ENCODE measurements around the gene GBX1. TPM values are rescaled to one million over a fixed set of nuclear protein-coding genes. Genes with fewer than 3 reads are reported as not detected.

The GBX1 gene
- polyA plus RNA-seq, 1 donor (not counting 4 experiments of a cell fraction or from before 2014, with no cell fraction given) = not detected

- peaks cover 6% of the 10 kb centered on the region for H4K20me1 ChIP-seq (ENCODE audit: control insufficient read depth, extremely low read depth, insufficient read depth, low read length)
- no peak for FAIRE-seq
These were observed 64.5 kb downstream of the GBX1 start for GRCh38 chr7:151102991-151103390.

DNA sequence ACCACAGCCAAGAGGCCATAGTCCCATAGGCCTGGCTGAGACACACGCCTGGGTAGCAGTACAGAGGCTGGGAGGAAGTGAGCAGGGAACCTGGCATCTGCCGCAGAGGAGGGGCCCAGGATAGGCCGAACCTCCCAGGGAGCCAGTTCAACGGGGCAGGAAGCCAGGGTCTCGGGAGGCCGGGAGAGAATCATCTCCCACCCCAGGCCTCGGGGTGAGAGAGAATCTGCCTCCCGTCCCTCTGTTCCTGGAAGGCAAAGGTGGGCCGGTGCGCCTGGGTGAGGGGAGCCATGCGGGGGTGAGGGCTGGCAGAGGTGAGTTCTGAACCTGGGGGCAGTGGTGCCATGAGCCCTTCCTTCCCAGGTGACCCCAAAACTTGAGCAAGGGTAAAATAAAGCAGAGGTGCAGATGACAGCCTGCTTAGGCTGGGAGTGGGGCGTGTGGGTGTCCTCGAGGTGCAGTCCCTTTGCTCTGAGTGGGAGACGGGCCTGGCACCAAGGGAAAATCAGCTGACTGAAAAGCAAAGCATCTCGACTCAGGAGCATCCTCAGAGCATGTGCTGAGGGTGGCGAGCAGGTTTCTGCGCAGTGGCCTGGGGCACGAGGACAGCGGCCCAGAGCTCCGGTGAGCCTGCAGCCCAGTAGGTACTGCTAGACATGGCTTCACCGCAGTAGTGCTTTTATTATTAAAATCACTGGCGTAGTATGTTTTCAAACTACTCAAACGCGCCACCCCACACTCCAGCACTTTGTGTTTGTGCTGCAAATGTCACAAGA is 65.7 kb downstream of the GBX1 start:
- Histone ChIP-seq H3K27me3 (ENCODE audit: control insufficient read depth, extremely low read depth, insufficient read depth, low read length) (no peaks in the 10 kb centered on the region), H4K20me1 (ENCODE audit: control insufficient read depth, extremely low read depth, insufficient read depth, low read length) (peaks cover 6% of the 10 kb centered on the region), H2AFZ (ENCODE audit: control insufficient read depth, low read length) (no peak overlapping the region), H3K4me3 (ENCODE audit: control insufficient read depth in 2 of 3, extremely low read depth in 1 of 3, insufficient read depth in 2 of 3, low read depth in 1 of 3, low read length in 3 of 3) (no peak overlapping the region), H3K9ac (ENCODE audit: control insufficient read depth, extremely low read depth, insufficient read depth, low read length) (no peak overlapping the region), H3K9me3 (ENCODE audit: control insufficient read depth, low read depth, low read length) (no peaks in the 10 kb centered on the region), H3K79me2 (ENCODE audit: control insufficient read depth, insufficient read depth, low read length) (peaks cover 65% of the 10 kb centered on the region), H3K4me1 (ENCODE audit: control insufficient read depth, extremely low read depth, insufficient read depth, low read length) (no peaks in the 10 kb centered on the region), H3K4me2 (ENCODE audit: control insufficient read depth, extremely low read depth, insufficient read depth, low read depth, low read length) (no peak overlapping the region), H3K9me1 (ENCODE audit: control insufficient read depth, extremely low read depth, insufficient read depth, low read length) (no peaks in the 10 kb centered on the region), H3K36me3 (ENCODE audit: control insufficient read depth in 2 of 2, extremely low read depth in 1 of 2, insufficient read depth in 2 of 2, low read length in 2 of 2) (peaks cover 0 to 2% of the 10 kb centered on the region in 2 experiments), H3K27ac (ENCODE audit: control insufficient read depth, insufficient read depth, low read length) (no peak overlapping the region)
- dilution Hi-C loops (cut with MboI; ENCODE audit: extremely low pct_ligation_motif_present, low sequenced_read_pairs) = no loop called here
- DNase-seq (ENCODE audit: low read depth, low spot score) = no peak
- no peak for FAIRE-seq
- TF ChIP-seq, protein P1, sequence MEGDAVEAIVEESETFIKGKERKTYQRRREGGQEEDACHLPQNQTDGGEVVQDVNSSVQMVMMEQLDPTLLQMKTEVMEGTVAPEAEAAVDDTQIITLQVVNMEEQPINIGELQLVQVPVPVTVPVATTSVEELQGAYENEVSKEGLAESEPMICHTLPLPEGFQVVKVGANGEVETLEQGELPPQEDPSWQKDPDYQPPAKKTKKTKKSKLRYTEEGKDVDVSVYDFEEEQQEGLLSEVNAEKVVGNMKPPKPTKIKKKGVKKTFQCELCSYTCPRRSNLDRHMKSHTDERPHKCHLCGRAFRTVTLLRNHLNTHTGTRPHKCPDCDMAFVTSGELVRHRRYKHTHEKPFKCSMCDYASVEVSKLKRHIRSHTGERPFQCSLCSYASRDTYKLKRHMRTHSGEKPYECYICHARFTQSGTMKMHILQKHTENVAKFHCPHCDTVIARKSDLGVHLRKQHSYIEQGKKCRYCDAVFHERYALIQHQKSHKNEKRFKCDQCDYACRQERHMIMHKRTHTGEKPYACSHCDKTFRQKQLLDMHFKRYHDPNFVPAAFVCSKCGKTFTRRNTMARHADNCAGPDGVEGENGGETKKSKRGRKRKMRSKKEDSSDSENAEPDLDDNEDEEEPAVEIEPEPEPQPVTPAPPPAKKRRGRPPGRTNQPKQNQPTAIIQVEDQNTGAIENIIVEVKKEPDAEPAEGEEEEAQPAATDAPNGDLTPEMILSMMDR (optimal IDR thresholded peaks at IDR 0.05 in 1 of 3, IDR thresholded peaks at IDR 0.05 in 1 of 3, conservative IDR thresholded peaks at IDR 0.05 in 1 of 3; ENCODE audit: extremely low read depth in 1 of 3, insufficient read depth in 2 of 3, low read length in 3 of 3) = no peak
- TF ChIP-seq EZH2 (IDR thresholded peaks at IDR 0.05; ENCODE audit: low read length) = no peak

More at GRCh38 chr7:151102991-151103390, 64.5 kb downstream of the GBX1 start:
- Histone ChIP-seq H3K27me3 (ENCODE audit: control insufficient read depth, extremely low read depth, insufficient read depth, low read length) (no peaks in the 10 kb centered on the region), H2AFZ (ENCODE audit: control insufficient read depth, low read length) (no peak overlapping the region), H3K9ac (ENCODE audit: control insufficient read depth, extremely low read depth, insufficient read depth, low read length) (no peak overlapping the region), H3K4me2 (ENCODE audit: control insufficient read depth, extremely low read depth, insufficient read depth, low read depth, low read length) (no peak overlapping the region), H3K9me1 (ENCODE audit: control insufficient read depth, extremely low read depth, insufficient read depth, low read length) (no peaks in the 10 kb centered on the region), H3K4me1 (ENCODE audit: control insufficient read depth, extremely low read depth, insufficient read depth, low read length) (no peaks in the 10 kb centered on the region), H3K4me3 (ENCODE audit: control insufficient read depth in 2 of 3, extremely low read depth in 1 of 3, insufficient read depth in 2 of 3, low read depth in 1 of 3, low read length in 3 of 3) (no peak overlapping the region), H3K27ac (ENCODE audit: control insufficient read depth, insufficient read depth, low read length) (no peak overlapping the region), H3K36me3 (ENCODE audit: control insufficient read depth in 2 of 2, extremely low read depth in 1 of 2, insufficient read depth in 2 of 2, low read length in 2 of 2) (peaks cover 0 to 2% of the 10 kb centered on the region in 2 experiments), H3K79me2 (ENCODE audit: control insufficient read depth, insufficient read depth, low read length) (peaks cover 61% of the 10 kb centered on the region), H3K9me3 (ENCODE audit: control insufficient read depth, low read depth, low read length) (no peaks in the 10 kb centered on the region)
- no peak for TF ChIP-seq EZH2 (IDR thresholded peaks at IDR 0.05; ENCODE audit: low read length)
- TF ChIP-seq, protein P1 (optimal IDR thresholded peaks at IDR 0.05 in 1 of 3, IDR thresholded peaks at IDR 0.05 in 1 of 3, conservative IDR thresholded peaks at IDR 0.05 in 1 of 3; ENCODE audit: extremely low read depth in 1 of 3, insufficient read depth in 2 of 3, low read length in 3 of 3) = no peak
- DNase-seq (ENCODE audit: low read depth, low spot score) = no peak
- dilution Hi-C loops (cut with MboI; ENCODE audit: extremely low pct_ligation_motif_present, low sequenced_read_pairs) = no loop called here
